ENCODE data around the gene REXO1. TPM values are rescaled to one million over a fixed set of nuclear protein-coding genes. Genes with fewer than 3 reads are reported as not detected.

Gene REXO1
- total and polyA plus RNA-seq, 9 of the 15 experiments (the other 6 are each of a cell fraction or from before 2014, with no cell fraction given): 0.04 to 63.3 (median 15.8) TPM

DNA sequence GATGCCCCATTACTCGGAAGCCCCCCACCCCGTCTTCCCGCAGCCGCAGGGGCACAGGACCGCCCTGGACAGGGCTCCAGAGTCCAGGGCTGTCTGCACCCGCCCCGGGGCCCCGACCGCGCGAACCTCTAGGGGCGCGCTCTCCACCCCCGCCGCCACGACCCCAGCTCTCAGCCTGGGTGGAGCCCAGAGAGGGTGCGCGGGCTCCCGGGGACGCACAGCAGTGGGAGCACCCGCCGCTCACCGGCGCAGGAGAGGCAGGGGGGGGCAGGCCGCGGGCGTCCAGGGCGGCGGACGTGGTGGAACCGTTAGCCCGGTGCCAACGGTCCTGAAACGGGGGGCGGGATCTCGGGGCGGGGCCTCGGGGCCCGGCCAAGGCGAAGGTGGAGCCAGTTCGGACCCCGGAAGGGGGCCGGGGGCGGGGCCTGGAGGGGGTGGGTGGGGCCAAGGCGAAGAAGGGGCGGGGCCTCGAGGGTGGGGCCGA, 36.3 kb downstream of the REXO1 start, which contains the start of gene ATP8B3 (continued):
- TF ChIP-seq, protein P1, sequence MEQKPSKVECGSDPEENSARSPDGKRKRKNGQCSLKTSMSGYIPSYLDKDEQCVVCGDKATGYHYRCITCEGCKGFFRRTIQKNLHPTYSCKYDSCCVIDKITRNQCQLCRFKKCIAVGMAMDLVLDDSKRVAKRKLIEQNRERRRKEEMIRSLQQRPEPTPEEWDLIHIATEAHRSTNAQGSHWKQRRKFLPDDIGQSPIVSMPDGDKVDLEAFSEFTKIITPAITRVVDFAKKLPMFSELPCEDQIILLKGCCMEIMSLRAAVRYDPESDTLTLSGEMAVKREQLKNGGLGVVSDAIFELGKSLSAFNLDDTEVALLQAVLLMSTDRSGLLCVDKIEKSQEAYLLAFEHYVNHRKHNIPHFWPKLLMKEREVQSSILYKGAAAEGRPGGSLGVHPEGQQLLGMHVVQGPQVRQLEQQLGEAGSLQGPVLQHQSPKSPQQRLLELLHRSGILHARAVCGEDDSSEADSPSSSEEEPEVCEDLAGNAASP (IDR thresholded peaks at IDR 0.05): no peak
- TF ChIP-seq ZNF282 (CRISPR knock-in tag; IDR thresholded peaks at IDR 0.05) (no peak), NR2F6 (CRISPR knock-in tag; IDR thresholded peaks at IDR 0.05) (no peak), HDAC2 (IDR thresholded peaks at IDR 0.05) (peak; percentile 28; the same call in 1 of the 2 replicates), DACH1 (IDR thresholded peaks at IDR 0.05; ENCODE audit: partially characterized antibody) (no peak), TBP (optimal IDR thresholded peaks at IDR 0.05; ENCODE audit: low read depth, low read length) (no peak), MXI1 (IDR thresholded peaks at IDR 0.05; ENCODE audit: low read depth, low read length) (no peak), MYBL2 (IDR thresholded peaks at IDR 0.05; ENCODE audit: low read depth) (no peak), MYBL2 (CRISPR knock-in tag; IDR thresholded peaks at IDR 0.05; ENCODE audit: borderline replicate concordance) (no peak), ZNF239 (CRISPR knock-in tag; IDR thresholded peaks at IDR 0.05) (no peak), FOXP1 (CRISPR knock-in tag; IDR thresholded peaks at IDR 0.05) (no peak), GTF2F1 (IDR thresholded peaks at IDR 0.05; ENCODE audit: low read depth, low read length) (no peak), PML (IDR thresholded peaks at IDR 0.05; ENCODE audit: low read length) (no peak), KAT8 (IDR thresholded peaks at IDR 0.05; ENCODE audit: low read depth) (no peak), ZBTB7A (IDR thresholded peaks at IDR 0.05; ENCODE audit: borderline replicate concordance, control insufficient read depth, low read depth, low read length) (peak; percentile 73)
- TF ChIP-seq, protein P2, sequence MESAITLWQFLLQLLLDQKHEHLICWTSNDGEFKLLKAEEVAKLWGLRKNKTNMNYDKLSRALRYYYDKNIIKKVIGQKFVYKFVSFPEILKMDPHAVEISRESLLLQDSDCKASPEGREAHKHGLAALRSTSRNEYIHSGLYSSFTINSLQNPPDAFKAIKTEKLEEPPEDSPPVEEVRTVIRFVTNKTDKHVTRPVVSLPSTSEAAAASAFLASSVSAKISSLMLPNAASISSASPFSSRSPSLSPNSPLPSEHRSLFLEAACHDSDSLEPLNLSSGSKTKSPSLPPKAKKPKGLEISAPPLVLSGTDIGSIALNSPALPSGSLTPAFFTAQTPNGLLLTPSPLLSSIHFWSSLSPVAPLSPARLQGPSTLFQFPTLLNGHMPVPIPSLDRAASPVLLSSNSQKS (CRISPR knock-in tag; IDR thresholded peaks at IDR 0.05): no peak
- TF ChIP-seq, protein P3, sequence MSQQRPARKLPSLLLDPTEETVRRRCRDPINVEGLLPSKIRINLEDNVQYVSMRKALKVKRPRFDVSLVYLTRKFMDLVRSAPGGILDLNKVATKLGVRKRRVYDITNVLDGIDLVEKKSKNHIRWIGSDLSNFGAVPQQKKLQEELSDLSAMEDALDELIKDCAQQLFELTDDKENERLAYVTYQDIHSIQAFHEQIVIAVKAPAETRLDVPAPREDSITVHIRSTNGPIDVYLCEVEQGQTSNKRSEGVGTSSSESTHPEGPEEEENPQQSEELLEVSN (IDR thresholded peaks at IDR 0.05; ENCODE audit: borderline replicate concordance in 1 of 2, extremely low read depth in 1 of 2, insufficient read depth in 1 of 2, insufficient read length in 1 of 2, low read depth in 1 of 2, low read length in 1 of 2, poor library complexity in 1 of 2, severe bottlenecking in 1 of 2): no peak
- TF ChIP-seq, protein P4, sequence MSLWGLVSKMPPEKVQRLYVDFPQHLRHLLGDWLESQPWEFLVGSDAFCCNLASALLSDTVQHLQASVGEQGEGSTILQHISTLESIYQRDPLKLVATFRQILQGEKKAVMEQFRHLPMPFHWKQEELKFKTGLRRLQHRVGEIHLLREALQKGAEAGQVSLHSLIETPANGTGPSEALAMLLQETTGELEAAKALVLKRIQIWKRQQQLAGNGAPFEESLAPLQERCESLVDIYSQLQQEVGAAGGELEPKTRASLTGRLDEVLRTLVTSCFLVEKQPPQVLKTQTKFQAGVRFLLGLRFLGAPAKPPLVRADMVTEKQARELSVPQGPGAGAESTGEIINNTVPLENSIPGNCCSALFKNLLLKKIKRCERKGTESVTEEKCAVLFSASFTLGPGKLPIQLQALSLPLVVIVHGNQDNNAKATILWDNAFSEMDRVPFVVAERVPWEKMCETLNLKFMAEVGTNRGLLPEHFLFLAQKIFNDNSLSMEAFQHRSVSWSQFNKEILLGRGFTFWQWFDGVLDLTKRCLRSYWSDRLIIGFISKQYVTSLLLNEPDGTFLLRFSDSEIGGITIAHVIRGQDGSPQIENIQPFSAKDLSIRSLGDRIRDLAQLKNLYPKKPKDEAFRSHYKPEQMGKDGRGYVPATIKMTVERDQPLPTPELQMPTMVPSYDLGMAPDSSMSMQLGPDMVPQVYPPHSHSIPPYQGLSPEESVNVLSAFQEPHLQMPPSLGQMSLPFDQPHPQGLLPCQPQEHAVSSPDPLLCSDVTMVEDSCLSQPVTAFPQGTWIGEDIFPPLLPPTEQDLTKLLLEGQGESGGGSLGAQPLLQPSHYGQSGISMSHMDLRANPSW (CRISPR knock-in tag; IDR thresholded peaks at IDR 0.05): no peak
- TF ChIP-seq, protein P5, sequence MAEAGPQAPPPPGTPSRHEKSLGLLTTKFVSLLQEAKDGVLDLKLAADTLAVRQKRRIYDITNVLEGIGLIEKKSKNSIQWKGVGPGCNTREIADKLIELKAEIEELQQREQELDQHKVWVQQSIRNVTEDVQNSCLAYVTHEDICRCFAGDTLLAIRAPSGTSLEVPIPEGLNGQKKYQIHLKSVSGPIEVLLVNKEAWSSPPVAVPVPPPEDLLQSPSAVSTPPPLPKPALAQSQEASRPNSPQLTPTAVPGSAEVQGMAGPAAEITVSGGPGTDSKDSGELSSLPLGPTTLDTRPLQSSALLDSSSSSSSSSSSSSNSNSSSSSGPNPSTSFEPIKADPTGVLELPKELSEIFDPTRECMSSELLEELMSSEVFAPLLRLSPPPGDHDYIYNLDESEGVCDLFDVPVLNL (CRISPR knock-in tag; IDR thresholded peaks at IDR 0.05; ENCODE audit: low read depth): no peak
- TF ChIP-seq, protein P6, sequence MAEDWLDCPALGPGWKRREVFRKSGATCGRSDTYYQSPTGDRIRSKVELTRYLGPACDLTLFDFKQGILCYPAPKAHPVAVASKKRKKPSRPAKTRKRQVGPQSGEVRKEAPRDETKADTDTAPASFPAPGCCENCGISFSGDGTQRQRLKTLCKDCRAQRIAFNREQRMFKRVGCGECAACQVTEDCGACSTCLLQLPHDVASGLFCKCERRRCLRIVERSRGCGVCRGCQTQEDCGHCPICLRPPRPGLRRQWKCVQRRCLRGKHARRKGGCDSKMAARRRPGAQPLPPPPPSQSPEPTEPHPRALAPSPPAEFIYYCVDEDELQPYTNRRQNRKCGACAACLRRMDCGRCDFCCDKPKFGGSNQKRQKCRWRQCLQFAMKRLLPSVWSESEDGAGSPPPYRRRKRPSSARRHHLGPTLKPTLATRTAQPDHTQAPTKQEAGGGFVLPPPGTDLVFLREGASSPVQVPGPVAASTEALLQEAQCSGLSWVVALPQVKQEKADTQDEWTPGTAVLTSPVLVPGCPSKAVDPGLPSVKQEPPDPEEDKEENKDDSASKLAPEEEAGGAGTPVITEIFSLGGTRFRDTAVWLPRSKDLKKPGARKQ (CRISPR knock-in tag; IDR thresholded peaks at IDR 0.05): no peak

Data from K562 (cell line).